Psoas muscle (tissue), 8 donors: Measurements from ENCODE around the gene MS4A12. TPM values are rescaled to one million over a fixed set of nuclear protein-coding genes. Genes with fewer than 3 reads are reported as not detected.

Experiments used
- ATAC-seq, 4 donors: fragments of 200-7000 bp; cut with Tn5 transposase; one replicate each; pipeline ENCODE4 v1.9.1; 2020; ENCODE audit warnings: moderate library complexity in 3 of 4, mild to moderate bottlenecking in 2 of 4
- DNase-seq, 2 donors: peaks; one replicate each; pipeline ENCODE4 v3.0.0-alpha.2; 2020
- H3K27ac ChIP-seq: fragments of 200-600 bp; one replicate; pipeline ENCODE4 v1.8.0; 2022
- H3K27me3 ChIP-seq, 3 donors: fragments of 200-600 bp in 1 of 3; one replicate each; pipeline versions ENCODE4 v1.6.1 to v1.8.0; 2013 to 2022; ENCODE audit warnings: low read length in 2 of 3, mild to moderate bottlenecking in 2 of 3, moderate library complexity in 1 of 3; ENCODE audit not compliant: insufficient read depth in 3 of 3
- H3K36me3 ChIP-seq, 2 donors: fragments of 200-600 bp in 1 of 2; one replicate each; pipeline versions ENCODE4 v1.6.1 to v1.8.0; 2013 to 2022; ENCODE audit warnings: low read depth in 1 of 2, mild to moderate bottlenecking in 1 of 2, moderate library complexity in 1 of 2; ENCODE audit not compliant: insufficient read depth in 1 of 2
- H3K4me1 ChIP-seq: fragments of 200-600 bp; one replicate; pipeline ENCODE4 v1.8.0; 2022
- H3K4me3 ChIP-seq: fragments of 200-600 bp; one replicate; pipeline ENCODE4 v1.8.0; 2022; ENCODE audit warnings: mild to moderate bottlenecking
- H3K9me3 ChIP-seq: fragments of 200-600 bp; one replicate; pipeline ENCODE4 v1.8.0; 2022
- WGBS, 3 donors: extraction: QIAGEN DNeasy Blood & Tissue Kit; methylation state at CpG; one replicate each; pipeline versions ENCODE4 v1.1.6 to v1.1.7; 2013; 5-methylcytosine and 5-hydroxymethylcytosine counted together
- intact Hi-C, 2 donors: fragments of 100-400 bp; cut with DNase I; formaldehyde crosslinking; loops; one replicate each; pipeline versions ENCODE4 v1.11.0 to v1.14.2; 2022
- polyA plus RNA-seq, 3 donors: library from polyadenylated mRNA; stranded (reverse); fragments of 200-250 nt; gene quantifications; one replicate each; pipeline ENCODE4 v1.2.3, GENCODE V29; 2013
- total RNA-seq, 4 donors: library from RNA; stranded (reverse); fragmentation: NEBNext Ultra II Directional in 2 of 4; extraction: Animal tissue kit (Norgen Biotek cat#: 25700) in 2 of 4; gene quantifications; one replicate each; pipeline versions ENCODE4 v1.2.1 to v1.2.4, GENCODE V29; 2021 to 2023
- TF ChIP-seq, protein P1 (sequence below): fragments of 200-600 bp; IDR thresholded peaks from one replicate; pipeline ENCODE4 v1.8.0; 2022; ENCODE audit warnings: antibody characterized with exemption
- donor health status: healthy with polysubstance abuse.
- donor health status: DM: no; HTN: no; CAD: no; lungs with moderate emphysema.
- donor health status: Bipolar disorder and iron deficiency.
- donor health status: healthy.
- donor health status: DM: yes; HTN: yes; CAD: no.
- donor health status: DM: no; HTN: no; CAD: no.
- donor health status: DM: no; HTN: no; CAD: no.
- donor health status: DM: yes; HTN: yes; CAD: no.

Gene MS4A12
- total and polyA plus RNA-seq, 7 donors, result not detected

DNA sequence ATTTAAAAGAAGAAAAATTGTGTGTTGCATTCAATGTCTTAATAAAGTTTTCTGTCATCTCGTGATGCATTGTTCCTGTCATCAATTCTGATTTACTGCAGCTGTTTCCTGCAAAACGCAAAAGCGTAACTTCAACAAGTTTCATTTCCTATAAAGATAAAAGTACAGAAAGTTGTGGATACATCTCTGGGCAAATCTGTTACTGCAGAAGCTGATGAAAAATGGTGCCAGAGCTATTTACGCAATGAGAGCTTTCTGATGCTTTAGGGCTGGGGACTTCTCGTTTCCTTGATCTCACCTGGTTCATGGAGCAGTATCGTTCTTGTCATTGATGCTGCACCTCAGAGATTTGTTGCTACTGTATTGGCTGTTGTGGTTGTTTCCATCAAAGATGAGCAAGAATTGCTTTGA is 15.5 kb upstream of the MS4A12 start:
- intact Hi-C loops, result no loop called here
- Histone ChIP-seq H3K9me3 (no peaks in the 10 kb centered on the region), H3K36me3 (no peaks in the 10 kb centered on the region), H3K27ac (no peak overlapping the region), H3K4me1 (no peaks in the 10 kb centered on the region), H3K27me3 (peaks cover 0 to 2% (median 0%) of the 10 kb centered on the region in 3 donors), H3K4me3 (no peak overlapping the region)
- no peak for DNase-seq
- TF ChIP-seq, protein P1, sequence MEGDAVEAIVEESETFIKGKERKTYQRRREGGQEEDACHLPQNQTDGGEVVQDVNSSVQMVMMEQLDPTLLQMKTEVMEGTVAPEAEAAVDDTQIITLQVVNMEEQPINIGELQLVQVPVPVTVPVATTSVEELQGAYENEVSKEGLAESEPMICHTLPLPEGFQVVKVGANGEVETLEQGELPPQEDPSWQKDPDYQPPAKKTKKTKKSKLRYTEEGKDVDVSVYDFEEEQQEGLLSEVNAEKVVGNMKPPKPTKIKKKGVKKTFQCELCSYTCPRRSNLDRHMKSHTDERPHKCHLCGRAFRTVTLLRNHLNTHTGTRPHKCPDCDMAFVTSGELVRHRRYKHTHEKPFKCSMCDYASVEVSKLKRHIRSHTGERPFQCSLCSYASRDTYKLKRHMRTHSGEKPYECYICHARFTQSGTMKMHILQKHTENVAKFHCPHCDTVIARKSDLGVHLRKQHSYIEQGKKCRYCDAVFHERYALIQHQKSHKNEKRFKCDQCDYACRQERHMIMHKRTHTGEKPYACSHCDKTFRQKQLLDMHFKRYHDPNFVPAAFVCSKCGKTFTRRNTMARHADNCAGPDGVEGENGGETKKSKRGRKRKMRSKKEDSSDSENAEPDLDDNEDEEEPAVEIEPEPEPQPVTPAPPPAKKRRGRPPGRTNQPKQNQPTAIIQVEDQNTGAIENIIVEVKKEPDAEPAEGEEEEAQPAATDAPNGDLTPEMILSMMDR, result no peak
- ATAC-seq, result no peak
- WGBS, 3 donors, result 69 to 77% (median 76%) methylated on average over 6 of the region's 6 CpGs

DNA sequence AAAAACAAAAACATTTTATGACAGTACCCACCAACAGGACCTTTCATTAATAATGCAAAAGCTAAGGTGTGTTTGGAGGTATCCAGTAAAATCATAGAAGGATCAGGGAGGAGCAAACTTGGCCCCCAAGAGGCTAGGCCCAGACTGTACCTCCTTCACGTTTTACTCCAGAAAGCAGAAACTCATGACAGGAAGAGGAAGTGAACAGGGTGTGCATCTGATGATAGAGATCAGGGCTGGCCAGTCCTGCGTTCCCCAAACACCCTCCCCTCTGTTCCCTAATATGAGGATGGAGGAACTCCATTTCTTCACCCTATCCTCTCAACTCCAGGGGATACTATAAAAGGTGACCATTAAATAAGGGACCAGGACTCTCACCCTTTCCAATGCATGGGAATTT is 10.2 kb upstream of the MS4A12 start:
- Histone ChIP-seq H3K27me3 (peaks cover 0 to 2% (median 0%) of the 10 kb centered on the region in 3 donors), H3K4me1 (no peaks in the 10 kb centered on the region), H3K27ac (no peak overlapping the region), H3K4me3 (no peak overlapping the region), H3K36me3 (no peaks in the 10 kb centered on the region), H3K9me3 (no peaks in the 10 kb centered on the region)
- 41 to 54% (median 45%) methylated on average over 2 of the region's 2 CpGs for WGBS, 3 donors
- intact Hi-C loops, result no loop called here
- ATAC-seq (no peak), DNase-seq (no peak)
- TF ChIP-seq, protein P1, result no peak

DNA sequence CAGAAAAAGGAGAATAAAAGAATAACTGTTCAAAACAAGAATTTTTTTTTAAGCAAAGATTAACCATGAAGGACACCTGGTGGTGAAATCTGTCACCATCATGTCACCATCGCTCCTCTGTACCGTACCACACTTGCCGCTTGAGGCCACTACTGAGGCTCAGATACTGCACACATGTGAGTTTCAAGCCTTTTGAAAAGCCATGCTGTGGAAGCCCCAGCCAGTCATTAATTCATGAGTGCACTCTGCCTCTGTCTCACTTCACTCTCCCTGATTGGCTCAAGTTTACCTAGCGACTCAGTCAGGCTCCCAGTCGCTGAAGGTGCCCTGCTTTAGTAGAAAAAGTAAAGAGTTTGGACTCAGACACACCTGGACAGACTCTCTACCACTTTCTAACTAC is 6.6 kb upstream of the MS4A12 start:
- TF ChIP-seq, protein P1, result no peak
- no peaks in the 10 kb centered on the region for H3K4me1 ChIP-seq
- no peaks in the 10 kb centered on the region for H3K27me3 ChIP-seq
- intact Hi-C loops, result no loop called here
- no peaks in the 10 kb centered on the region for H3K9me3 ChIP-seq
- ATAC-seq (no peak), DNase-seq (no peak)
- no peaks in the 10 kb centered on the region for H3K36me3 ChIP-seq
- WGBS, 3 donors, result 56 to 67% (median 62%) methylated on average over 5 of the region's 5 CpGs
- no peak overlapping the region for H3K27ac ChIP-seq
- H3K4me3 ChIP-seq, result no peak overlapping the region

DNA sequence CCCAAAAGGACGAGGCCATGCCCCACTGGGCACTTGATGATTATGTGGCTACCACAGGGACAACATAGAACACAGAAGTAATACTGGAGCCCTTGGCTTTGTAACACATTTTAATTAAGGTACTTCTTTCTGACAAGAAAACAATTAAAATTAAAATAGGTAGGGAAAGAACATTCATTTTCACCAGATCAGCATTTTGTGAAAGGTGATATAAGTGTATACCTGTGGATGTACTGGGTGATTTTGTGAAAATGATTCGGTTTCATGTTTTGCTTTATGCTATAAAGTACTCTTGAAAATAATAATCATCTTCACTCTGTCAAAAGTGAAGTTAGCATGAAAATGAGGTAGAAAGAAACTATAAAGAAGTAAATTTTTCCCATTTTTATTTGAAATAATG is 876 bp downstream of the MS4A12 start:
- DNase-seq (no peak), ATAC-seq (no peak)
- TF ChIP-seq, protein P1, result no peak
- Histone ChIP-seq H3K36me3 (no peaks in the 10 kb centered on the region), H3K27me3 (no peaks in the 10 kb centered on the region), H3K9me3 (no peaks in the 10 kb centered on the region), H3K4me3 (no peak overlapping the region), H3K27ac (no peak overlapping the region), H3K4me1 (no peaks in the 10 kb centered on the region)
- WGBS, 3 donors, result 73 to 84% (median 74%) methylated on average over 2 of the region's 2 CpGs
- intact Hi-C loops, result no loop called here

DNA sequence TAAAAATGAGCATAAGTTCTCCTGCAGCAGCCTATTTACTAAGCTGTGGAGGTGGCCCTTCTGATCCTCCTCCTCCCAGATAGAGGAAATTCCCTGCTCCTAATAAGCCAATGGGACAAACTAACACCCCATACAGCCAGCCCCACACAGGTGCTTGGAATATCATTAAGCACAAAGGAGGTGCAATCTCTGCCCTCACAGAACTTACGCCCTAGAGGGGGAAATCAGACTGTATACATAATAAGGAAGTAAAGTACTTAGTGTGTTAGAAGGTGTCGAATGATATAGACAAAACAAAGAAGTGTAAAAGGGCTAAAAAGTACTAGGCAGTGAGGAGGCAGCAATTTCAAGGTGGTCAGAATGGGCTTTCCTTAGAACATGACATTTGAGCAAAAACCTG is 5.8 kb downstream of the MS4A12 start:
- 57 to 71% (median 71%) methylated on average over 2 of the region's 2 CpGs for WGBS, 3 donors
- no peak for DNase-seq

More for the DNA sequence above, 5.8 kb downstream of the MS4A12 start:
- no peak overlapping the region for H3K27ac ChIP-seq
- ATAC-seq, result no peak
- H3K36me3 ChIP-seq, result no peaks in the 10 kb centered on the region
- TF ChIP-seq, protein P1, result no peak
- no peaks in the 10 kb centered on the region for H3K27me3 ChIP-seq
- no peak overlapping the region for H3K4me3 ChIP-seq
- no peaks in the 10 kb centered on the region for H3K9me3 ChIP-seq
- no peaks in the 10 kb centered on the region for H3K4me1 ChIP-seq
- intact Hi-C loops, result no loop called here
